NCI-H2227 (cell line): Measurements from ENCODE around the gene C5orf63.
"Not testable (repeated sequence)": the region's sequence is repeated elsewhere in the genome, so short reads cannot be mapped to it uniquely, and the experiment has no call there.

Experiments used
- DNase-seq: peaks from one replicate; lab custom pipeline; 2025; ENCODE audit not compliant: unreplicated experiment; lab: John Stamatoyannopoulos, UW

C5orf63 gene

DNA sequence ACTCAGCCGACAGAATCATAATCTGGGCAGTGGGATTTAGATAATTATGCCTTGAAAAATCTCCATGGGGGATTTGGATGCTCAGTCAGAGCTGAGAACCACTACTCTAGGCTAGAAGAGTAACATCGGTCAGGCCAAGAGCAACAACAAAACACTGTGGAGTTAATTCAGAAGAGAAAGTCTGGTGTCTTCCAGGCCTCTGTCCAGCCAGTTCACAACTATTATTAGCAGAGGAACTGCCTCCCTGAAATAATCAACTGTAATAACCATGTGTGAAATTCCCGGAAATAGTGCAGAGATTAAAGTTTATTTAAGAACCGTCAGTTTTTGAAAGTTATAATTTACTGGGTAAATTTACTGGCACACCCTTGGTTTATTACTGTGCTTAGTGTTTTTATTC, 34.8 kb downstream of the C5orf63 start:
- DNase-seq: peak; percentile 20

DNA sequence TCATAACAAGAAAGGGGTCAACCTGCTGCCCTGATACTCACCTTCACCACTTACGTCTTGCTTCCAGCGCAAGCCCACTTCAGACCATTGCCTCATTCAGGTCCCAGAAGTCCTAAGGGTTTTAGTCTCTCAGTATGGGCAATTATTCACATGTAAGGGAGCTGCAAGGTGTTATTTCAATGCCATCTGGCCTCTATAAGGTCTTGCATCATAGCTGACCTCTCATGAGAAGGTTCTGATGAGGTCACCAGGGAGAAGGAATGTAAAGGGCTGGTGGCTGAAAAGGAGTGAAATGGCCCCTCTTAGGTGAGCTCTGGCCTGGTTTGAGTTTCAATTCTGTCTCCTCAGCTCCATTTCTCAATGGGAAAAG, 41.5 kb downstream of the C5orf63 start:
- no peak for DNase-seq

DNA sequence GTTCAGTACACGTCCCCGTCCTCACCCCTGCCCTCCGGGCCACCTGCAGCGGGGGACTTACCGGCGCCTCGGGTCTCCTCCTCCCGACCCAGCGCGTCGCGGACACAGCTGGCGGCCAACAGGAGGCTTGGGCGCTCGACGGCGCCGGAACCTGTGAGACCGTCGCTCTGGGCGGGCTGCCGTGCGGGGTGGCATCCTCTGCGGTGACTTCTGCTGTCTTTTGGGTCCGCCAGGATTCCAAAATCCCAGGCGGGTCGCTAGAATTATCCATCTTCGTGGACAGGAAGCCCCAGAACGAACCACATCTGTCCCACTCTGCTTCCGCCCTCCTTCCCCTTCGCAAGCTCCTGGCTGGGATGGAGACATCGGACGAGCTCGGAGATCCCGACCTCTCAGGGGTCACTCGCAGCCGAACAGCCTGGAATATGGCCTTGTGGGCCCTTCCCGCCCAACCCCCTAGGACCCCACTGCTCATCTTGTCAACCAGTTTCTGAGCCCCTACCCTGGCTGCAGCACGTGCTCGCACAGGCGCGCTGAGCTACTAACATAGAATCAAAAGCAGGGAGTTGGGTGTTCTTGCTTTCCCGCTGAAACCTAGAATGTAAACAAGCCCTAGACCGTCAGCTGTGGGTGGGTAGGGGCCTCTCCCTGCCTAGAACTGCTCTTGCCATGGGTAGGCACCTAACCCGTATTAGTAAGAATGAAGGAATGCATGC, 42.0 kb downstream of the C5orf63 start:
- peak; percentile 34 for DNase-seq

DNA sequence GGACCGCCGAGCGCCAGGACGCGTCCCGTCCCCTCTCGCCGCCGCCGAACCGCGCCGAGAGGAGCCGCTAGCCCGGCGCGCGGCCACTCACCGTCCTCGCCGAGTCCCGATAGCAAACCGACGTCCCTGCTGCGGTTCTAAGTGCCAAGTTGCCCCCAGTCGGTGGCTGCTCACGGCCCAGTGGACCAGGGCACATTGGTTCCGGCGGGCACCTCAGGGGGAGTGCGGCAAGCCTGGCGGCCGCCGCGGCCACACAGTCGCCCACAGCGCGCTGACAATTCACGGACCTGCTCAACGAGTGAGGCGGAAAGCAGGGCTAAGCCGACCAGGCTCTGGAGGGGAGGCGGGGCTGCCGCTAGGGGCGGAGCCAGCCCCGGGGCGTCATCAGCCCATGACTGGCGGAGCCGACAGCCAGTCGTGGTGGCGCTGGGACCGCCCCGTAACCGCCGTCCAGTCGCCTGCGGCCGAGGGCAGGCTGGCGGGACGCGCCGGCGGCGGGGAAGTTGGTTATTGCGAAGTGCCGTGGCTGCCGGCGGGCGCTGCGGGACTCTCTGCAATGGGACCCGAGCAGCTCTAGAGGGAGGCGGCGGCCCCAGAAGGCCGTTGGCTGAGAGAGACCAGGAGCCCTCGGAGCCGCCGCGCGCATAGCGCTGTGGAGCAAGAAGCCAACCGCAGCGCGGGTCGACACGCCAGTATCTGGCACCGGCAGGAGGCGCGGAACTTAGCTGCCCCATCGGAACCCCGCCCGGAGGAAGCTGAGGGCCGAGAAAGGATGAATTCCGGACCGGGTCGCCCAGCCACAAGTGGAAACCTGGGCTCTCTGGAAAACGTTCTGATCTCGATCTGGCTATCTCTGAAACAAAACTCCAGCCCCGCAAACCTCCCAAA, 42.8 kb downstream of the C5orf63 start, which contains the start of gene MARCHF3:
Gene MARCHF3 (minus strand): TSS at position 300 of the 888 bp plus-strand sequence. CDS start 112,387 bp downstream, outside the sequence.
- DNase-seq: peak; percentile 94

DNA sequence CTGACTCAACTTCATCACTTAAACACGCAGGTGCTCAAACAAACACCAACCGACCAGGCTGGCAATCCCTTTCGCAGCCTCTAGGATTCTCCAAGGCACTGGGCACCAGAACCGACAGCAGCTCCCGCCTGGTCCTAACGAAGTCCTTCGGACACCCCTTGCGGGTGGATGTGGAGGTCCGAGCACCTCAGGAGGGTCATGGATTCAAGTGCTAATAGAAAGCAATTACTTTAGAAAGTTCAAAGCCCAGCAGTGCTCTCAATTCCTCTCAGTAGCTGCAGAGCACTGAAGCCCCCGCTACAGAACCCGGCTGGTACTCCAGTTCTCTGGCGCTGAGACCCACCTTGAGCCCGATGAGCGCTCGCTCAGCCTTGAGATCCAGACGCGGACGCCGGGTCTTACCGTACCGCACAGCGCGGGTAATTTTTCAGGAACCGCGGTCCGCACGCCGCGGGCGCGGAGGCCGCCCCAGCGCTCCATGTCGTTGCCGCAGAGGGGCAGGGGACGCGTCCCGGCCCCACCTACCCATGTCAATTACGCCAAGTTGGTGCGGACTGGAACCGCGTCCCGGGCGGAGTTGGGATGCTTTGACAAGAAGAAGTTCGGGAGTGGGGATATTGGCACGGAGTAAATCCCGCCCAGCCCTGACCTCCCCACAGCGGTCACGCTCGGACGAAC, 43.6 kb downstream of the C5orf63 start:
- peak; percentile 57 for DNase-seq

- DNase-seq: peak; percentile 31
Measured at GRCh38 chr5:127028822-127029457, 44.4 kb downstream of the C5orf63 start.

- DNase-seq: no peak
Measured at GRCh38 chr5:127027539-127027938, 45.8 kb downstream of the C5orf63 start.

GRCh38 chr5:127026166-127026565, 47.1 kb downstream of the C5orf63 start:
- DNase-seq: no peak

DNA sequence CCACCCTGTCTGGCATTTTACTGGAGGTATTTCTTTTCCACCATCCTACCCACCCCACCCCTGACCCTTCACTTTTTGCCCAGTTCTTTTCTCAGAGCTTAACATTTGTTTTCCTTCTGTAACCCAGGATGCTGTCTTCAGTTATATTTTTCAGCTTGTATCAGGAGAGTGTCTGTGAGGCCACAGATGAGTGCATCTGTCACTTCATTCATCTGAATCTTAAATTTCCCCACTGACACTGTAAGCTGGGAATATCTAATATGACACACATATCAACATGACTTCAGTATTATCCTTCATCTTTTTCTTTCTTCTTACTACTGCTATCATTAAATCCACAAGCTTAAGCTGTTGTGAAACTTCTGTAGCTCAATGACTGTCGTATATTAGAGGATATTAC, 47.8 kb downstream of the C5orf63 start:
- DNase-seq: no peak

DNA sequence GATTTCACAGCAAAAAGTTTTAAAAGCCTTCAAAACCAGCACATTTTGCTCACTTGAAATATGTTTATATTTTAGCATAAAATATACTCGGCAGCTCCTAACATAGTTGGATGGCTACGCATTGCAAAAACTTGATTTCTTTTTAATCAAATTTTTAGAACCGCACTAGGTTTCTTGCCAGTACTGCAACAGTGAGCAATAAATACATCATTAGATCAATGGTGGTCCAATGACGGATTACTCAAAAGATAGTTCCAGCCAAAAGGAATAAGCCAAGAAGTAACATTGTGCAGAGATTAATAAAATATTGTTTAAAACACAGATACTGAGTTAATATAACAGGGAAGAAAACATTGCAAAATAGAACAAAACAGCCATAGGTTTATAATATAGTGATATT, 48.5 kb downstream of the C5orf63 start:
- DNase-seq: no peak

DNA sequence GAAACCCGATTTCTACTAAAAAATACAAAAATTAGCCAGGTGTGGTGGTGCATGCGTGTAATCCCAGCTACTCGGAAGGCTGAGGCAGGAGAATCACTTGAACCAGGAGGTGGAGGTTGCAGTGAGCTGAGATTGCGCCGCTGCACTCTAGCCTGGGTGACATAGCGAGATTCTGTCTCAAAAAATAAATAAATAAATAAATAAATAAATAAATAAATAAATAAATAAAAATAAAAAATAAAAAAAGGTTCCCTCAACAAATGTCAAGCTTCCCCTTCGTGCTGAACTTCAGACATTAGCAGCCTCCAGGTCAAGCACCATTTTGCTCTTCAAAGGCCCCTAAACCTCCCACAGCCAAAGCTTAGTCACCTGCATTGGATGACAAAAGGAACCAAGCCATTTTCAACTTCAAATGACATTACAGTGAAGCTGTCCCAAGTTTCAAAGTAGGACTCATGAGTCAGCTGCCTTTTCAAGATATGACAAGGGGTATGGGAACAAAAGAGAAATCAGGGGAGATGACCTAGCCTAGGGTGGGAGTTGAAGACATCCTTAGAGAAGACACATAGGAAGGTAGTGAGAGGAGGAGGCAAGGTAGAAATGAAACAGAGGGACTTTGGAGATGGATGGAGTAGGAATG, 49.6 kb downstream of the C5orf63 start:
- DNase-seq: not testable (repeated sequence)

- no peak for DNase-seq
Measured at GRCh38 chr5:127022846-127023245, 50.5 kb downstream of the C5orf63 start.

GRCh38 chr5:127019928-127020327, 53.4 kb downstream of the C5orf63 start:
- DNase-seq: no peak

DNA sequence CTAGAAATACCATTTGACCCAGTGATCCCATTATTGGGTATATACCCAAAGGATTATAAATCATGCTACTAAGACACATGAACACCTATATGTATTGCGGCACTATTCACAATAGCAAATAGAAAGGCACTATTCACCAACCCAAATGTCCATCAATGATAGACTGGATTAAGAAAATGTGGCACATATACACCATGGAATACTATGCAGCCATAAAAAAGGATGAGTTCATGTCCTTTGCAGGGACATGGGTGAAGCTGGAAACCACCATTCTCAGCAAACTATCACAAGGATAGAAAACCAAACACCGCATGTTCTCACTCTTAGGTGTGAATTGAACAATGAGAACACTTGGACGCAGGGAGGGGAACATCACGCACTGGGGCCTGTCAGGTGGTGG, 56.6 kb downstream of the C5orf63 start:
- DNase-seq: not testable (repeated sequence)

DNA sequence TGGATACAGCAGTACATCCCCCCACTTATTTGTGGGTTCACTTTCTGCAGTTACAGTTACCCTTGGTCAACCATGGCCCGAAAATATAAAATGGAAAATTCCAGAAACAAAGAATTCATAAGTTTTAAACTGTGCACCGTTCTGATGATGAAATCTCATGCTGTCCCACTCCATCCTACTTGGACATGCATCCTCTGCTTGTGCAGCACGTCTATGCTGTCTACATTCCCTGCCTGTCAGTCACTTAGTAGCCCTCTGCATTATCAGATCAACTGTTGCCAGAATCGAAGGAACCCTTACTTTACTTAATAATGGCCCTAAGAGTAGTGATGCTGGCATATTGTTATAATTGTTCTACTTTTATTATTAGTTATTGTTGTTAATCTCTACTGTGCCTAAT, 57.6 kb downstream of the C5orf63 start:
- no peak for DNase-seq

DNA sequence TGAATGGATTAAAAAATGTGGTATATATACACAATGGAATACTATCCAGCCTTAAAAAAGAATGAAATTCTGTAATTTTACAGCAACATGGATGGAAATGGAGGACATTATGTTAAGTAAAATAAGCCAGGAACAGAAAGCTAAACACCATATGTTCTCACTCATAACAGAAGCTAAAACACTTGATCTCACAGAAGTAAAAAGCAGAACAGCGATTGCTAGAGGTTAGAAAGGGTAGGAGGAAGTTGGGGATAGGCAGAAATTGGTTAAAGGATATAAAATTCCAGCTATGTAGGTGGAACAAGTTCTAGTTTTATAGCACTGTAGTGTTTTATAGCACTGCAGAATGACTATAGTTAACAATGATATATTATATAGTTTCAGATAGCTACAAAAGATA, 58.7 kb downstream of the C5orf63 start:
- no peak for DNase-seq

- DNase-seq: no peak
Measured at GRCh38 chr5:127013407-127013806, 59.9 kb downstream of the C5orf63 start.

- no peak for DNase-seq
Measured at GRCh38 chr5:127012916-127013315, 60.4 kb downstream of the C5orf63 start.

- no peak for DNase-seq
Measured at GRCh38 chr5:127011961-127012644, 61.2 kb downstream of the C5orf63 start.

DNA sequence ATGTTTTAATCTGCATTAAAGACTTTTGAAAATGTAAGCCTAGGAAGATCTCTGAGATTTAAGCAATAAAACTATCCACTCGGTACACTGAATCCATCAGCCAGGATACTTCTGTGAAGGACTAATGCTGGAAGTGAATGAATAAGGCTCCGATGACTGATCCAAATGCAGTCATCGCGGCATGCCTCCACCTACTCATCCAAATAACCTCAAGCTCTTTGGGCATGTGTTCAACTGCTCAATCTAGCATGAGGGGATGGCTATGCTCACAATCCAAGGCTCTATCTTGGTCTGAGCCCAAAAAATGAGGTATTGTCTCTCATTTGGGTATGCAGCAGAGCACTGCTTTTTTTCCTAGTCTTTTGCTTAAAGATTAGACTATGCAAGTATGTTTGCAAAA, 62.1 kb downstream of the C5orf63 start:
- DNase-seq: no peak
